GM10266 (cell line): ENCODE data around the gene NUDT8.
"Not testable (repeated sequence)": the region's sequence is repeated elsewhere in the genome, so short reads cannot be mapped to it uniquely, and the experiment has no call there.

ENCODE experiments used
- DNase-seq: peaks from one replicate; pipeline ENCODE4 v3.0.0; 2012; ENCODE audit errors: extremely low spot score
- CTCF ChIP-seq: IDR thresholded peaks from 2 replicates; pipeline ENCODE4 v1.5.1; 2012; ENCODE audit warnings: mild to moderate bottlenecking, low read depth; ENCODE audit not compliant: control insufficient read depth, insufficient read depth; ENCODE audit errors: missing control alignments

The NUDT8 gene

GRCh38 chr11:67600324-67601029, 29.3 kb downstream of the NUDT8 start:
- no peak for TF ChIP-seq CTCF
- DNase-seq = peak; percentile 75

- no peak for DNase-seq
- no peak for TF ChIP-seq CTCF
Observed at GRCh38 chr11:67599149-67599548, 30.6 kb downstream of the NUDT8 start.

GRCh38 chr11:67597963-67598362, 31.8 kb downstream of the NUDT8 start:
- DNase-seq = not testable (repeated sequence)

GRCh38 chr11:67597458-67597857, 32.3 kb downstream of the NUDT8 start:
- not testable (repeated sequence) for DNase-seq

GRCh38 chr11:67596753-67597300, 32.9 kb downstream of the NUDT8 start:
- DNase-seq = no peak
- TF ChIP-seq CTCF = no peak

GRCh38 chr11:67594480-67594879, 35.3 kb downstream of the NUDT8 start:
- TF ChIP-seq CTCF = no peak
- DNase-seq = no peak

GRCh38 chr11:67593565-67593905, 36.2 kb downstream of the NUDT8 start:
- DNase-seq = no peak
- no peak for TF ChIP-seq CTCF

- no peak for TF ChIP-seq CTCF
- DNase-seq = no peak
Observed at GRCh38 chr11:67592880-67593564, 36.7 kb downstream of the NUDT8 start.

GRCh38 chr11:67588899-67589415, 40.8 kb downstream of the NUDT8 start:
- DNase-seq = not testable (repeated sequence)
